Measurements from ENCODE around the gene MCC.

GRCh38 chr5:113361701-113362100 is 126.6 kb downstream of the MCC start:
- TF ChIP-seq YY1 (IDR thresholded peaks at IDR 0.05; ENCODE audit: insufficient read depth, insufficient read length) = no peak
- TF ChIP-seq ZNF274 (IDR thresholded peaks at IDR 0.05; ENCODE audit: low read depth, low read length) = no peak
